IMR-90 (cell line): ENCODE data around the gene BTBD9. TPM values are rescaled to one million over a fixed set of nuclear protein-coding genes. Genes with fewer than 3 reads are reported as not detected.

ENCODE experiments used
- ATAC-seq: fragments of 200-7000 bp; cut with Tn5 transposase; 2 replicates; pipeline ENCODE4 v1.9.1; 2020; ENCODE audit warnings: low read depth, mild to moderate bottlenecking, moderate library complexity
- BruUV-seq: library from RNA; stranded (reverse); fragments of 400-500 nt; replicated peaks from 2 replicates; lab custom pipeline; 2021; lab: Mats Ljungman, UMichigan
- CTCF ChIA-PET: fragments of 300-600 bp; formaldehyde crosslinking; extraction: SDS; loops from one replicate; lab custom pipeline; 2021; ENCODE audit warnings: antibody characterized with exemption; lab: Yijun Ruan, JAX
- POLR2A ChIA-PET: fragments of 300-600 bp; sonication (Branson Sonifier 250); formaldehyde crosslinking; loops from one replicate; lab custom pipeline; 2022; ENCODE audit warnings: antibody characterized with exemption; ENCODE audit not compliant: unreplicated experiment; lab: Charles Lee
- DNase-seq: peaks from one replicate; pipeline ENCODE4 v3.0.0; 2013
- H2AFZ ChIP-seq: replicated peaks from 2 replicates; pipeline ENCODE3; 2013; ENCODE audit warnings: low read length, mild to moderate bottlenecking; ENCODE audit not compliant: poor library complexity
- H2AK5ac ChIP-seq: 2 replicates; pipeline ENCODE4 v1.6.1; 2013; ENCODE audit warnings: low read depth, low read length, inconsistent platforms
- H2AK9ac ChIP-seq: replicated peaks from 2 replicates; pipeline ENCODE3; 2013; ENCODE audit warnings: mild to moderate bottlenecking, low read depth, low read length, moderate library complexity; ENCODE audit not compliant: poor library complexity
- H2BK120ac ChIP-seq: 2 replicates; pipeline ENCODE4 v1.6.1; 2013; ENCODE audit warnings: low read depth, low read length, inconsistent platforms
- H2BK15ac ChIP-seq: 3 replicates; pipeline ENCODE4 v1.6.1; 2013; ENCODE audit warnings: low read depth, low read length, inconsistent platforms
- H2BK20ac ChIP-seq: 2 replicates; pipeline ENCODE4 v1.6.1; 2013; ENCODE audit warnings: low read depth, mild to moderate bottlenecking, inconsistent platforms, low read length, moderate library complexity
- H2BK5ac ChIP-seq: 2 replicates; pipeline ENCODE4 v1.6.1; 2013; ENCODE audit warnings: mild to moderate bottlenecking, low read depth, low read length, inconsistent platforms; ENCODE audit not compliant: poor library complexity, severe bottlenecking
- H3K14ac ChIP-seq: replicated peaks from 2 replicates; pipeline ENCODE4 v1.6.1; 2013; ENCODE audit warnings: low read depth, low read length, inconsistent platforms
- H3K18ac ChIP-seq: 2 replicates; pipeline ENCODE4 v1.6.1; 2013; ENCODE audit warnings: low read depth, low read length, control low read depth
- H3K23ac ChIP-seq: 2 replicates; pipeline ENCODE4 v1.6.1; 2013; ENCODE audit warnings: low read depth, low read length, inconsistent platforms
- H3K27ac ChIP-seq: 2 replicates; pipeline ENCODE4 v1.5.1; 2013; ENCODE audit warnings: mild to moderate bottlenecking, control low read depth, low read length; ENCODE audit not compliant: insufficient read depth
- H3K27me3 ChIP-seq: 2 replicates; pipeline ENCODE4 v1.6.1; 2013; ENCODE audit warnings: low read length; ENCODE audit not compliant: control insufficient read depth, insufficient read depth
- H3K36me3 ChIP-seq: 2 replicates; pipeline ENCODE4 v1.6.1; 2013; ENCODE audit warnings: low read length, mixed read lengths; ENCODE audit not compliant: control insufficient read depth, insufficient read depth
- H3K4ac ChIP-seq: 2 replicates; pipeline ENCODE4 v1.6.1; 2013; ENCODE audit warnings: low read depth, low read length, inconsistent platforms
- H3K4me1 ChIP-seq: 2 replicates; pipeline ENCODE4 v1.6.1; 2013; ENCODE audit warnings: low read length, mixed read lengths; ENCODE audit not compliant: control insufficient read depth, insufficient read depth
- H3K4me2 ChIP-seq: 2 replicates; pipeline ENCODE4 v1.6.1; 2013; ENCODE audit warnings: low read depth, mild to moderate bottlenecking, control low read depth, low read length, moderate library complexity
- H3K4me3 ChIP-seq: 2 replicates; pipeline ENCODE4 v1.5.1; 2013; ENCODE audit warnings: low read depth, mild to moderate bottlenecking, control low read depth, low read length, moderate library complexity; ENCODE audit not compliant: insufficient read depth
- H3K56ac ChIP-seq: 2 replicates; pipeline ENCODE4 v1.6.1; 2013; ENCODE audit warnings: low read length, inconsistent platforms; ENCODE audit not compliant: insufficient read depth; ENCODE audit errors: extremely low read depth
- H3K79me1 ChIP-seq, 2 experiments: 2 replicates each; pipeline ENCODE4 v1.6.1; 2013; ENCODE audit warnings: low read length in 2 of 2, inconsistent platforms in 1 of 2, low read depth in 1 of 2
- H3K9ac ChIP-seq: 2 replicates; pipeline ENCODE4 v1.6.1; 2013; ENCODE audit warnings: low read depth, low read length, control low read depth
- H3K9me1 ChIP-seq: 2 replicates; pipeline ENCODE4 v1.6.1; 2013; ENCODE audit warnings: low read length, inconsistent platforms; ENCODE audit not compliant: insufficient read depth
- H3K9me3 ChIP-seq: 2 replicates; pipeline ENCODE4 v1.6.1; 2013; ENCODE audit warnings: low read length; ENCODE audit not compliant: control insufficient read depth, insufficient read depth
- H4K20me1 ChIP-seq: 2 replicates; pipeline ENCODE4 v1.6.1; 2013; ENCODE audit warnings: low read length, inconsistent platforms; ENCODE audit not compliant: insufficient read depth
- H4K5ac ChIP-seq: 2 replicates; pipeline ENCODE4 v1.6.1; 2013; ENCODE audit warnings: mild to moderate bottlenecking, low read depth, low read length, control low read depth
- H4K8ac ChIP-seq, 2 experiments: 2 replicates each; pipeline ENCODE4 v1.6.1; 2013; ENCODE audit warnings: low read depth in 2 of 2, low read length in 2 of 2, control low read depth in 1 of 2, inconsistent platforms in 1 of 2
- H4K91ac ChIP-seq: 2 replicates; pipeline ENCODE4 v1.6.1; 2013; ENCODE audit warnings: low read depth, low read length, inconsistent platforms; ENCODE audit not compliant: insufficient read depth
- FOS ChIP-seq: fragments of 150-350 bp; IDR thresholded peaks from 2 replicates; pipeline ENCODE4 v1.6.1; 2016; ENCODE audit warnings: low read depth, low read length
- POLR2A ChIP-seq: IDR thresholded peaks from 2 replicates; pipeline ENCODE4 v1.6.1; 2012; ENCODE audit warnings: mild to moderate bottlenecking, low read depth, low read length
- SMC3 ChIP-seq: fragments of 150-350 bp; IDR thresholded peaks from 2 replicates; pipeline ENCODE4 v1.6.1; 2016; ENCODE audit warnings: low read depth, mild to moderate bottlenecking, antibody characterized with exemption, low read length, moderate library complexity
- WGBS, 2 experiments: methylation state at CpG; one replicate each; pipeline versions ENCODE4 v1.1.5 to v1.1.7; 2013; ENCODE audit warnings: missing lambda C conversion rate in 2 of 2; ENCODE audit not compliant: insufficient read length in 1 of 2; ENCODE audit errors: extremely low coverage in 2 of 2; 5-methylcytosine and 5-hydroxymethylcytosine counted together
- dilution Hi-C: fragments of 300-500 bp; cut with HindIII; formaldehyde crosslinking; loops from one replicate; pipeline ENCODE4 v1.14.3; 2018; ENCODE audit warnings: low sequenced_read_pairs; ENCODE audit not compliant: unreplicated experiment
- in situ Hi-C: fragments of 300-500 bp; cut with MboI; formaldehyde crosslinking; loops from 3 replicates; pipeline ENCODE4 v1.14.3; 2019; ENCODE audit warnings: low sequenced_read_pairs, inconsistent platforms, mixed read lengths
- intact Hi-C: fragments of 100-400 bp; cut with micrococcal nuclease; formaldehyde crosslinking; loops from 2 replicates; pipeline ENCODE4 v1.10.0; 2022
- polyA plus RNA-seq, 3 experiments: library from polyadenylated mRNA; depleted of rRNA; stranded (reverse); fragments of >200 nt; gene quantifications; 2 replicates each; pipeline ENCODE4 v1.2.3, GENCODE V29; 2012; ENCODE audit warnings: low replicate concordance in 1 of 3
- total RNA-seq: library from RNA; depleted of rRNA; stranded (reverse); fragments of >200 nt; gene quantifications from 2 replicates; pipeline ENCODE4 v1.2.3, GENCODE V29; 2012

Gene BTBD9
- total and polyA plus RNA-seq, 2 of the 4 experiments (the other 2 are of a cell fraction): 4.1 to 22.0 TPM

DNA sequence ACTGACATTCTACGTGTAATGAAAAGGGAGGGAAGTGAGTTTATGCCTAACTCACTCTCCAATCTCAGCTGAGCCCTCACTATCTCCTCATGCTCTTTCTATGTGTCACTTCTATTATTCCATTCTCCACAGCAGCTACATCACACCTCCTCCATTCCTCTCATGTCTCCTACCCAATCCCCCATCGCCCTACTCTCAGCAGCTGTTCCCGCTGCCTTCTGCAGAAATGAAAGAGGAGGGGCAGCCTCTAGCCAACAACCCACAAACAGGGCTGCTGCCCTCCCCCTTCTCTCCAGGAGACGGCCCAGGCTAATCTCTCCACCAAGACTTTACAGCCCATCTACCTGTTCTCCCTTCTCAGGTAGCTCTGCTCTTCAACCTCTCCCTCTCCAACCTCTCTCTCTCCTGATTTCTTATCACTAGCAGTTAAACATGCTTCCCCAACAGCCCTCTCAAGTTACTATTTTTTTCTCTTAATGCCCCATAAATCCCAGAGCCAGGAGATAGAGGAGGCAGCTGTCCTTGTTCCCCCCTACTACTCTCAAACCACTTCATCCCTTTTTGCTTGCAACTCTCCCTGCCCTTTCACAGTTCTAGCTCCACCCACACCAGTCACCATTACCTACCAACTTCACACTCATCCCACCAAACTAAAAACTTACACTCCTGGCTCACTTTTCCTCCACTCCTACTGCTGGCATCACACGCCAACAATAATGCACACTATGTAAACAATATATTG, 136.5 kb downstream of the BTBD9 start:
- H4K5ac ChIP-seq: no peak overlapping the region
- no peaks in the 10 kb centered on the region for H3K36me3 ChIP-seq
- H2AFZ ChIP-seq: no peak overlapping the region
- ATAC-seq (no peak), DNase-seq (no peak)
- intact Hi-C loops (no loop called here), in situ Hi-C loops (no loop called here), dilution Hi-C loops (no loop called here)
- H3K79me1 ChIP-seq: 0 out of 4 replicates have a peak, but pooled peaks cover 0 to 2% of the 10 kb centered on the region in 2 experiments
- TF ChIP-seq POLR2A (no peak), SMC3 (no peak), FOS (no peak)
- no peaks in the 10 kb centered on the region for H4K20me1 ChIP-seq
- H2BK120ac ChIP-seq: no peak overlapping the region
- H3K4me1 ChIP-seq: no peaks in the 10 kb centered on the region
- H2BK5ac ChIP-seq: no peak overlapping the region
- H4K91ac ChIP-seq: no peak overlapping the region
- H2BK15ac ChIP-seq: no peak overlapping the region
- H3K23ac ChIP-seq: no peak overlapping the region
- whole genome bisulfite sequencing, 2 experiments: 66% methylated on average over 2 of the region's 5 CpGs; no CpG with 5 or more reads in 1 of the 2 experiments
- no peak overlapping the region for H3K4ac ChIP-seq
- no peak overlapping the region for H2AK5ac ChIP-seq
- H3K9me3 ChIP-seq: no peaks in the 10 kb centered on the region
- BruUV-seq: no TSS peak
- no peaks in the 10 kb centered on the region for H3K27me3 ChIP-seq
- H2BK20ac ChIP-seq: no peak overlapping the region
- POLR2A ChIA-PET: no interaction called here
- no peak overlapping the region for H3K9ac ChIP-seq
- no peak overlapping the region for H3K27ac ChIP-seq
- no peak overlapping the region for H3K4me2 ChIP-seq
- CTCF ChIA-PET: interaction anchor here (0.5 kb wide), 1 partner anchor 633 kb away, joined by 7 read pairs; no protein-coding TSS in a partner anchor
- H2AK9ac ChIP-seq: no peak overlapping the region
- no peak overlapping the region for H3K56ac ChIP-seq
- H3K18ac ChIP-seq: no peak overlapping the region
- H3K4me3 ChIP-seq: no peak overlapping the region
- no peak overlapping the region for H4K8ac ChIP-seq
- no peak overlapping the region for H3K14ac ChIP-seq
- H3K9me1 ChIP-seq: no peaks in the 10 kb centered on the region
